Lower lobe of right lung (tissue), 2 donors: ENCODE results near the gene CTSZ. TPM values are rescaled to one million over a fixed set of nuclear protein-coding genes. Genes with fewer than 3 reads are reported as not detected.
"Not testable (repeated sequence)": the region's sequence is repeated elsewhere in the genome, so short reads cannot be mapped to it uniquely, and the experiment has no call there.

Source experiments
- ATAC-seq, 2 donors: fragments of 200-7000 bp; cut with Tn5 transposase; one replicate each; pipeline ENCODE4 v1.9.1; 2020 to 2022; ENCODE audit warnings: mild to moderate bottlenecking in 2 of 2, moderate library complexity in 2 of 2
- DNase-seq: peaks from one replicate; pipeline ENCODE4 v3.0.0-alpha.2; 2020
- H3K27ac ChIP-seq: fragments of 200-600 bp; one replicate; pipeline ENCODE4 v1.8.0; 2022
- H3K27me3 ChIP-seq: fragments of 200-600 bp; one replicate; pipeline ENCODE4 v1.8.0; 2022; ENCODE audit warnings: low read depth
- H3K36me3 ChIP-seq: fragments of 200-600 bp; one replicate; pipeline ENCODE4 v1.8.0; 2022; ENCODE audit warnings: mild to moderate bottlenecking
- H3K4me1 ChIP-seq: fragments of 200-600 bp; one replicate; pipeline ENCODE4 v1.8.0; 2022
- H3K4me3 ChIP-seq: fragments of 200-600 bp; one replicate; pipeline ENCODE4 v1.8.0; 2022; ENCODE audit warnings: mild to moderate bottlenecking
- H3K9me3 ChIP-seq: fragments of 200-600 bp; one replicate; pipeline ENCODE4 v1.8.0; 2022
- CTCF ChIP-seq: fragments of 200-600 bp; IDR thresholded peaks from one replicate; pipeline ENCODE4 v1.8.0; 2022; ENCODE audit warnings: antibody characterized with exemption, mild to moderate bottlenecking
- intact Hi-C: fragments of 100-400 bp; cut with DNase I; formaldehyde crosslinking; loops from one replicate; pipeline ENCODE4 v1.11.0; 2022
- total RNA-seq: library from RNA; stranded (reverse); fragmentation: NEBNext Ultra II Directional; extraction: Animal tissue kit (Norgen Biotek cat#: 25700); gene quantifications from one replicate; pipeline ENCODE4 v1.2.1, GENCODE V29; 2021
- donor health status: DM: no; HTN: yes; CAD: no; lungs with severe emphysema.

Gene CTSZ
- total RNA-seq, 1 donor from 2014 or later, result 533 TPM

GRCh38 chr20:59013031-59013951, 6.2 kb upstream of the CTSZ start:
- Histone ChIP-seq H3K4me3 (no peak overlapping the region), H3K9me3 (no peaks in the 10 kb centered on the region), H3K27ac (no peak overlapping the region), H3K36me3 (no peaks in the 10 kb centered on the region), H3K27me3 (no peaks in the 10 kb centered on the region), H3K4me1 (peaks cover 27% of the 10 kb centered on the region)
- no peak for DNase-seq
- TF ChIP-seq CTCF, result no peak
- intact Hi-C loops, result no loop called here
- no peak for ATAC-seq

GRCh38 chr20:59011874-59012157, 4.8 kb upstream of the CTSZ start:
- H3K9me3 ChIP-seq, intact Hi-C loops, H3K4me3 ChIP-seq, DNase-seq, H3K36me3 ChIP-seq, ATAC-seq, H3K27me3 ChIP-seq: not testable (repeated sequence)
- Histone ChIP-seq H3K4me1 (peaks cover 38% of the 10 kb centered on the region), H3K27ac (peak overlapping the region; percentile 59)

- no peak for DNase-seq
- H3K4me1 ChIP-seq, result peaks cover 37% of the 10 kb centered on the region
- H3K36me3 ChIP-seq, result no peaks in the 10 kb centered on the region
- H3K4me3 ChIP-seq, result peak overlapping the region; percentile 23
- H3K9me3 ChIP-seq, result no peaks in the 10 kb centered on the region
- peak in 1 of 2 donors; percentile 6 for ATAC-seq
- intact Hi-C loops, result no loop called here
- TF ChIP-seq CTCF, result no peak
- H3K27ac ChIP-seq, result peak overlapping the region; percentile 59
- H3K27me3 ChIP-seq, result no peaks in the 10 kb centered on the region
Measured at GRCh38 chr20:59010995-59011873, 4.2 kb upstream of the CTSZ start.

DNA sequence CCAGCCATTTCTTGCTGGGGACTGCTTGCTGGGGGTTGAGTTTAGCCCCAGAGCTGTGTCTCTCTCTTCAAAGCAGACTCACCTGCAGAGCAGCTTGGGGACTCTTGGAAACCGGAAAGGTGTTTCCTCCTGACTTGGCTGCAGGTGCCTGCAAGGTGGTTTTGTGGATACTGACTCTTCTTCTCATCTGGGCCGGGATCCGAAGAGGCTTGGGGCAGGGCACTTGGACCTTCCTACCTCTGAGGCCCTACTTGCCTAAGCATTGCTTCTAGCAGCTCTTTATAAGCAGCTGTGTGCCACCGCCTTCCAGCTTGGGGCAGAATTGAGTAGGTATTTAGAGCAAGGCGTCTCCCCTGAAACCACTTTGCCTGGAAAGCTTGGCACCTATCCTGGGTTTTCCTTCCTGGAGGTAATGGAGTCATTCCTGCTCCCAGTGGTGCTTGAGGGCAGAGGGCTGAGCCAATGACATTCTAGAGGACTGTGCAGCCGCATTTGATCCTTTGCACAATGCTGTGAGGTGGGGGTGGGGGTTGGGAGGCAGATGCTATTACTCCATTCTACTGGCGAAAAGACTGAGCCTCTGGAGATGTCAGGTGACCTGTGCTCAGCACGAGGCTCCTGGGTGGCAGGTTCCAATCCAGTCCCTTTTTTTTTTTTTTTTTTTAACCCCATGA, 3.4 kb upstream of the CTSZ start:
- Histone ChIP-seq H3K36me3 (no peaks in the 10 kb centered on the region), H3K4me1 (peaks cover 45% of the 10 kb centered on the region), H3K4me3 (no peak overlapping the region), H3K27me3 (no peaks in the 10 kb centered on the region), H3K27ac (peak overlapping the region; percentile 59), H3K9me3 (no peaks in the 10 kb centered on the region)
- DNase-seq (peak; percentile 66), ATAC-seq (peak; percentile 29 to 51)
- TF ChIP-seq CTCF, result no peak
- intact Hi-C loops, result no loop called here

GRCh38 chr20:59008715-59009336, 1.8 kb upstream of the CTSZ start:
- intact Hi-C loops, result no loop called here
- Histone ChIP-seq H3K27ac (peak overlapping the region; percentile 94), H3K9me3 (no peaks in the 10 kb centered on the region), H3K36me3 (peaks cover 3% of the 10 kb centered on the region), H3K27me3 (no peaks in the 10 kb centered on the region), H3K4me1 (peaks cover 58% of the 10 kb centered on the region), H3K4me3 (no peak overlapping the region)
- TF ChIP-seq CTCF, result no peak
- DNase-seq, result no peak
- ATAC-seq, result no peak
